GM19438 (cell line): ENCODE results near the gene ARMS2.

ENCODE experiments used
- ATAC-seq: cut with Tn5 transposase; IDR thresholded peaks from one replicate; pipeline ENCODE4 v1.9.1; 2021; ENCODE audit warnings: low read depth; ENCODE audit not compliant: unreplicated experiment

The ARMS2 gene

GRCh38 chr10:122450353-122450990 lies 4.0 kb upstream of the ARMS2 start:
- ATAC-seq, result no peak

- no peak for ATAC-seq
These were observed 382 bp upstream of the ARMS2 start for GRCh38 chr10:122454071-122454470.

- no peak for ATAC-seq
These were observed 1.1 kb downstream of the ARMS2 start for GRCh38 chr10:122455376-122456079.

GRCh38 chr10:122457934-122458333 lies 3.5 kb downstream of the ARMS2 start:
- ATAC-seq, result no peak

- no peak for ATAC-seq
These were observed 4.2 kb downstream of the ARMS2 start for GRCh38 chr10:122458693-122459092.

GRCh38 chr10:122459561-122460273 lies 5.3 kb downstream of the ARMS2 start:
- ATAC-seq, result no peak

GRCh38 chr10:122460891-122461293 lies 6.4 kb downstream of the ARMS2 start:
- no peak for ATAC-seq

GRCh38 chr10:122461367-122461728 lies 6.9 kb downstream of the ARMS2 start, which contains the start of gene HTRA1:
HTRA1 (plus strand) TSS chr10:122461553; CDS start chr10:122461653, 100 bp downstream.
- no peak for ATAC-seq

- no peak for ATAC-seq
These were observed 7.5 kb downstream of the ARMS2 start for GRCh38 chr10:122461729-122462532.

- ATAC-seq, result no peak
These were observed 8.3 kb downstream of the ARMS2 start for GRCh38 chr10:122462533-122463465.

- no peak for ATAC-seq
These were observed 9.2 kb downstream of the ARMS2 start for GRCh38 chr10:122463466-122464249.

- ATAC-seq, result no peak
These were observed 9.7 kb downstream of the ARMS2 start for GRCh38 chr10:122464250-122464510.

GRCh38 chr10:122464586-122464985 lies 10.1 kb downstream of the ARMS2 start:
- no peak for ATAC-seq

GRCh38 chr10:122465401-122466040 lies 11.1 kb downstream of the ARMS2 start:
- ATAC-seq, result no peak

- ATAC-seq, result no peak
These were observed 12.5 kb downstream of the ARMS2 start for GRCh38 chr10:122466951-122467381.

GRCh38 chr10:122467701-122468100 lies 13.2 kb downstream of the ARMS2 start:
- no peak for ATAC-seq

GRCh38 chr10:122468307-122468925 lies 14.0 kb downstream of the ARMS2 start:
- ATAC-seq, result no peak
